Measurements from ENCODE around the gene SLBP.

DNA sequence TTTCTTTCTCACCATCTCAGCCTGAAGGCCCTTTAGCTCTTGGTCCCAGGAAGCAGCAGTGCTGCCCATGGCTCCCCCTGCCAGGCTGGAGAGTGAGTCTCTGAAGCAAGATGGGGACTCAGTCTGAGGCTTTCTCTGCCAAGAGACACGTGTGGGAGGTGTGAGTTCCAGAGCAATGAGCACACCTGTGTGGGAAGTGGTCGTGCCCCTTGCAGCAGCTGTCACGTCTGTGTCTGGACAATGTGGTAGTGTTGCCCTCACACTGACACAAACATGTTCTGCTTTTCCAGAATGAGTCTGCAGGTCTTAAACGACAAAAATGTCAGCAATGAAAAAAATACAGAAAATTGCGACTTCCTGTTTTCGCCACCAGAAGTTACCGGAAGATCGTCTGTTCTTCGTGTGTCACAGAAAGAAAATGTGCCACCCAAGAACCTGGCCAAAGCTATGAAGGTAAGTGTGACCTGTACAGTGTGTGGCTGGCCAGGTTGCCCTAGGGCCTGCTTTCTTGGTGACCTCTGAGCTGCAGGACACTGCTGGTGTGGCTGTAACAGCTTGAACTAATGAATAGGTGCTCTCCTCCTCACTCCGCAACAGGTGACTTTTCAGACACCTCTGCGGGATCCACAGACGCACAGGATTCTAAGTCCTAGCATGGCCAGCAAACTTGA, 11.1 kb upstream of the SLBP start:
- TF ChIP-seq, protein P1, sequence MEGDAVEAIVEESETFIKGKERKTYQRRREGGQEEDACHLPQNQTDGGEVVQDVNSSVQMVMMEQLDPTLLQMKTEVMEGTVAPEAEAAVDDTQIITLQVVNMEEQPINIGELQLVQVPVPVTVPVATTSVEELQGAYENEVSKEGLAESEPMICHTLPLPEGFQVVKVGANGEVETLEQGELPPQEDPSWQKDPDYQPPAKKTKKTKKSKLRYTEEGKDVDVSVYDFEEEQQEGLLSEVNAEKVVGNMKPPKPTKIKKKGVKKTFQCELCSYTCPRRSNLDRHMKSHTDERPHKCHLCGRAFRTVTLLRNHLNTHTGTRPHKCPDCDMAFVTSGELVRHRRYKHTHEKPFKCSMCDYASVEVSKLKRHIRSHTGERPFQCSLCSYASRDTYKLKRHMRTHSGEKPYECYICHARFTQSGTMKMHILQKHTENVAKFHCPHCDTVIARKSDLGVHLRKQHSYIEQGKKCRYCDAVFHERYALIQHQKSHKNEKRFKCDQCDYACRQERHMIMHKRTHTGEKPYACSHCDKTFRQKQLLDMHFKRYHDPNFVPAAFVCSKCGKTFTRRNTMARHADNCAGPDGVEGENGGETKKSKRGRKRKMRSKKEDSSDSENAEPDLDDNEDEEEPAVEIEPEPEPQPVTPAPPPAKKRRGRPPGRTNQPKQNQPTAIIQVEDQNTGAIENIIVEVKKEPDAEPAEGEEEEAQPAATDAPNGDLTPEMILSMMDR (IDR thresholded peaks at IDR 0.05 in 4 of 5, conservative IDR thresholded peaks at IDR 0.05 in 1 of 5), result no peak
- TF ChIP-seq POLR2A (IDR thresholded peaks at IDR 0.05), result no peak
